Gastrocnemius medialis (tissue), 4 donors: ENCODE data around the gene GPC4.

Experiments
- CTCF ChIP-seq, 5 experiments: fragments of 450-650 bp in 3 of 5; fragments of 200-600 bp in 2 of 5; sonication (generic) in 2 of 5; IDR thresholded peaks in 4 of 5; conservative IDR thresholded peaks in 1 of 5; 1 replicate in 4 of 5; 2 replicates in 1 of 5; pipeline ENCODE4 v1.5.1; 2016 to 2019; ENCODE audit warnings: antibody characterized with exemption in 5 of 5, mild to moderate bottlenecking in 3 of 5, moderate library complexity in 3 of 5
- POLR2A ChIP-seq, 2 donors: fragments of 450-650 bp; IDR thresholded peaks; one replicate each; pipeline ENCODE4 v1.6.1; 2017; ENCODE audit warnings: antibody characterized with exemption in 2 of 2, mild to moderate bottlenecking in 2 of 2, moderate library complexity in 2 of 2

GRCh38 chrX:133401536-133401935 is 13.8 kb downstream of the GPC4 start:
- TF ChIP-seq CTCF (IDR thresholded peaks at IDR 0.05 in 4 of 5, conservative IDR thresholded peaks at IDR 0.05 in 1 of 5) (no peak), POLR2A (IDR thresholded peaks at IDR 0.05) (no peak)
